ENCODE data around the gene IGFBPL1. TPM values are rescaled to one million over a fixed set of nuclear protein-coding genes. Genes with fewer than 3 reads are reported as not detected.

The IGFBPL1 gene
- polyA plus RNA-seq, 3 donors: not detected

GRCh38 chr9:38408719-38409118 lies 15.5 kb downstream of the IGFBPL1 start:
- no peaks in the 10 kb centered on the region for H4K20me1 ChIP-seq (ENCODE audit: insufficient read depth, low read length)
- H2AFZ ChIP-seq (ENCODE audit: insufficient read depth, low read depth, low read length, poor library complexity, severe bottlenecking): no peak overlapping the region
- no peak overlapping the region for H3K27ac ChIP-seq (ENCODE audit: low read depth in 1 of 2, low read length in 2 of 2)
- H3K9ac ChIP-seq (ENCODE audit: insufficient read depth, low read length, poor library complexity, severe bottlenecking): no peak overlapping the region
- H3K4me3 Mint-ChIP-seq: no peak overlapping the region
- no peak overlapping the region for H3K4me2 ChIP-seq (replicated peaks; ENCODE audit: extremely low read depth, low read length, poor library complexity, severe bottlenecking)
- H3K79me2 ChIP-seq (ENCODE audit: insufficient read depth, low read length): no peaks in the 10 kb centered on the region
- H3K9me3 Mint-ChIP-seq: no peaks in the 10 kb centered on the region
- H3K4me3 ChIP-seq (replicated peaks in 1 of 3; ENCODE audit: low read depth in 2 of 3, low read length in 3 of 3): no peak overlapping the region
- H3K9me3 ChIP-seq (replicated peaks in 1 of 2; ENCODE audit: control insufficient read depth in 1 of 2, insufficient read depth in 1 of 2, low read length in 2 of 2): no peaks in the 10 kb centered on the region
- no peaks in the 10 kb centered on the region for H3K27me3 ChIP-seq (ENCODE audit: control insufficient read depth in 2 of 2, insufficient read depth in 2 of 2, low read length in 2 of 2)
- intact Hi-C loops (cut with micrococcal nuclease): loop anchor here in 1 of 2 donors (10.0 kb wide), 1 partner anchor 494 kb away; no protein-coding TSS in a partner anchor
- no peaks in the 10 kb centered on the region for H3K36me3 ChIP-seq (replicated peaks in 1 of 2; ENCODE audit: control insufficient read depth in 1 of 2, insufficient read depth in 2 of 2, low read length in 2 of 2)
- H3K36me3 Mint-ChIP-seq: no peaks in the 10 kb centered on the region
- no peak overlapping the region for H3K27ac Mint-ChIP-seq
- no peaks in the 10 kb centered on the region for H3K4me1 ChIP-seq (ENCODE audit: control insufficient read depth in 1 of 2, insufficient read depth in 2 of 2, low read length in 2 of 2)
- H3K4me1 Mint-ChIP-seq: no peaks in the 10 kb centered on the region
- no peak for DNase-seq
- no peak for TF ChIP-seq CTCF (IDR thresholded peaks at IDR 0.05)
- peaks cover 1 to 11% (median 4%) of the 10 kb centered on the region in 3 donors for H3K27me3 Mint-ChIP-seq (ENCODE audit: low read depth in 3 of 3)
- WGBS (ENCODE audit: insufficient coverage): 67% methylated on average over 4 of the region's 4 CpGs

GRCh38 chr9:38406476-38407186 lies 17.6 kb downstream of the IGFBPL1 start:
- H3K4me3 ChIP-seq (replicated peaks in 1 of 3; ENCODE audit: low read depth in 2 of 3, low read length in 3 of 3): no peak overlapping the region
- H3K79me2 ChIP-seq (ENCODE audit: insufficient read depth, low read length): no peaks in the 10 kb centered on the region
- WGBS (ENCODE audit: insufficient coverage): 96% methylated on average over 6 of the region's 9 CpGs
- H3K9me3 ChIP-seq (replicated peaks in 1 of 2; ENCODE audit: control insufficient read depth in 1 of 2, insufficient read depth in 1 of 2, low read length in 2 of 2): no peaks in the 10 kb centered on the region
- no peak for DNase-seq
- Mint-ChIP-seq H3K4me1 (no peaks in the 10 kb centered on the region), H3K9me3 (no peaks in the 10 kb centered on the region), H3K4me3 (no peak overlapping the region), H3K27ac (no peak overlapping the region), H3K36me3 (no peaks in the 10 kb centered on the region), H3K27me3 (ENCODE audit: low read depth in 3 of 3) (peaks cover 1 to 13% (median 6%) of the 10 kb centered on the region in 3 donors)
- no peaks in the 10 kb centered on the region for H3K36me3 ChIP-seq (replicated peaks in 1 of 2; ENCODE audit: control insufficient read depth in 1 of 2, insufficient read depth in 2 of 2, low read length in 2 of 2)
- no peaks in the 10 kb centered on the region for H3K4me1 ChIP-seq (ENCODE audit: control insufficient read depth in 1 of 2, insufficient read depth in 2 of 2, low read length in 2 of 2)
- no peaks in the 10 kb centered on the region for H4K20me1 ChIP-seq (ENCODE audit: insufficient read depth, low read length)
- H3K4me2 ChIP-seq (replicated peaks; ENCODE audit: extremely low read depth, low read length, poor library complexity, severe bottlenecking): no peak overlapping the region
- H3K27ac ChIP-seq (ENCODE audit: low read depth in 1 of 2, low read length in 2 of 2): no peak overlapping the region
- H3K9ac ChIP-seq (ENCODE audit: insufficient read depth, low read length, poor library complexity, severe bottlenecking): no peak overlapping the region
- intact Hi-C loops (cut with micrococcal nuclease): loop anchor here in 1 of 2 donors (10.0 kb wide), 1 partner anchor 492 kb away; no protein-coding TSS in a partner anchor
- H2AFZ ChIP-seq (ENCODE audit: insufficient read depth, low read depth, low read length, poor library complexity, severe bottlenecking): no peak overlapping the region
- H3K27me3 ChIP-seq (ENCODE audit: control insufficient read depth in 2 of 2, insufficient read depth in 2 of 2, low read length in 2 of 2): no peaks in the 10 kb centered on the region
- no peak for TF ChIP-seq CTCF (IDR thresholded peaks at IDR 0.05)
